ENCODE data around the gene EML1.

DNA sequence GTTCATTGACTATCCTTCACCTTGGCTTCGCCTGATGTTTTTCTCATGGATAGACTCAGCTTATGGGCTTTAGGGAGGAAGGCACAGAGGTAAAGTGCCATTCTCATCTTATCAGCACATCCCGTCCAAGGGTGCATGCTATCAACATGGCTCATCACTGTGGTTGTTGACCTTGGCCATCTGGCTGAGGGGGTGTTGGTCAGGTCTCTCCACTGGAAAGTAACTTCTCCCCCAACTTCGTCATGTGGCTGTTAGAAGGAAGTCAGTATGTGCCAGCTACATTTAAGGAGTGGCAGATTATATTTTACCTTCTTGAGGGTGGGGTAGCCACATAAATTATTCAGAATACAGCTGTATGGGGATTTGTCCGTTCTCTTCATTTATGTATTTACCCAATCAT lies 68.9 kb downstream of the EML1 start:
- TF ChIP-seq CTCF (IDR thresholded peaks at IDR 0.05) (no peak), POLR2A (IDR thresholded peaks at IDR 0.05; ENCODE audit: low read depth) (no peak)

Data from esophagus muscularis mucosa (tissue), 3 donors.